ENCODE data around the gene IFRD2. TPM values are rescaled to one million over a fixed set of nuclear protein-coding genes. Genes with fewer than 3 reads are reported as not detected.

Gene IFRD2
- total and polyA plus RNA-seq, 4 donors: 34.6 to 58.8 (median 47.0) TPM

DNA sequence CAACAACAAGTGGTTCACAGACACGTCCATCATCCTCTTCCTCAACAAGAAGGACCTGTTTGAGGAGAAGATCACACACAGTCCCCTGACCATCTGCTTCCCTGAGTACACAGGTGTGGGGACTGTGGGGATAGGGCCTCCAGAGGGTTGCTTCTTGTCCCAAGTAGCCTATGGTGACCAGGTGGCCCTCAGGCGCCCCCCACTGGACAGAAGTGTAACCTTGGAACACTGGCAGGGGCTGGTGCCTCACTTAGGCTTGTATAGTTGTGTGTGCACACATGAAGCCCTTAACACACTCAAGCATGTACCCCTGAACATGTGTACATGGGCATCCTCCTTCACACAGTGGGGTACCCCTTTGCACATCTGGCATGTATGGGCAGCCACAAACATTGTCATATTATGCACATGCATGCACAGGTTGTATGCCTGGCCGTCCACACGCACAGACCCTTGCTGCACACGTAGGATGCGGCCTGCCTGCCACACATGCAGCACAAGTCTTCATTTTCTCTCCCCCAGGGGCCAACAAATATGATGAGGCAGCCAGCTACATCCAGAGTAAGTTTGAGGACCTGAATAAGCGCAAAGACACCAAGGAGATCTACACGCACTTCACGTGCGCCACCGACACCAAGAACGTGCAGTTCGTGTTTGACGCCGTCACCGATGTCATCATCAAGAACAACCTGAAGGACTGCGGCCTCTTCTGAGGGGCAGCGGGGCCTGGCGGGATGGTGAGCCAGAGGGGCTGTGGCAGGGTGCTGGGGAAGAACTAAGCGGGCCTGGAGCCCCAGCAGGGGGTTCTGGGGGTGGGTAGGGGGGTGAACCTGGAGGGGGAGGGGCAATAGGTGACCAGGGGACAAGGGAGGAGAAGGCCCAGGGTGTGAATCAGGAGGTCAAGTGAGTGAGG is 35.0 kb downstream of the IFRD2 start:
- peak in 1 of 2 donors; percentile 56 for DNase-seq
- ATAC-seq (ENCODE audit: low FRiP score): no peak
- H3K27ac ChIP-seq (ENCODE audit: low read depth in 1 of 2, low read length in 2 of 2): no peak overlapping the region
- no peaks in the 10 kb centered on the region for H3K4me1 ChIP-seq (ENCODE audit: control insufficient read depth in 1 of 2, insufficient read depth in 2 of 2, low read length in 2 of 2)
- WGBS, 2 donors: 86 to 87% methylated on average over 20 of the region's 20 CpGs
- no peaks in the 10 kb centered on the region for H3K9me3 ChIP-seq (ENCODE audit: control insufficient read depth, low read length)
- H3K27me3 ChIP-seq (ENCODE audit: control insufficient read depth in 1 of 2, insufficient read depth in 2 of 2, low read length in 1 of 2): no peaks in the 10 kb centered on the region
- no peak overlapping the region for H3K4me3 ChIP-seq (ENCODE audit: low read length in 2 of 2)
- intact Hi-C loops (cut with DNase I): no loop called here
- peaks cover 0 to 6% of the 10 kb centered on the region in 2 donors for H3K36me3 ChIP-seq (ENCODE audit: control insufficient read depth in 1 of 2, insufficient read depth in 2 of 2, low read length in 1 of 2)

DNA sequence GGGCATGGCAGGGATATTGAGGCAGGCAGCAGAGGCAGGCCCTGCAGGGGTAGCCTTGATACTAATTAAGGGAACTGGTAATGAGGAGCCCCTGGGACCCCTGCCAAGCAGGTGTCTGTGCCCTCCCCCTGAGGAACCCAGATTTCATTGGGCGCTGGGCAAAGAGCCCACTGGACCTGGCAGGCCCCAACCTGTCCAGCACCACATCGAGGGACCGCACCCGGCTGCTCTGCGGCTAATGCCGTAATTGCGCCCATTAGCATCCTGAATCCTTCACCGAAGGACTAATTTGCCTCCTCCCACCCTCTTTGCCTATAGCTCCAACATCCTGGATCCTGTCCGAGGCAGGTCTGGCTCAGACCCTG is 37.0 kb downstream of the IFRD2 start:
- H3K27ac ChIP-seq (ENCODE audit: low read depth in 1 of 2, low read length in 2 of 2): peak overlapping the region in 1 of 2 donors; percentile 6
- H3K4me1 ChIP-seq (ENCODE audit: control insufficient read depth in 1 of 2, insufficient read depth in 2 of 2, low read length in 2 of 2): no peaks in the 10 kb centered on the region
- peaks cover 0 to 6% of the 10 kb centered on the region in 2 donors for H3K36me3 ChIP-seq (ENCODE audit: control insufficient read depth in 1 of 2, insufficient read depth in 2 of 2, low read length in 1 of 2)
- H3K4me3 ChIP-seq (ENCODE audit: low read length in 2 of 2): no peak overlapping the region
- intact Hi-C loops (cut with DNase I): no loop called here
- WGBS, 2 donors: 81 to 82% methylated on average over 9 of the region's 9 CpGs
- no peaks in the 10 kb centered on the region for H3K27me3 ChIP-seq (ENCODE audit: control insufficient read depth in 1 of 2, insufficient read depth in 2 of 2, low read length in 1 of 2)
- ATAC-seq (ENCODE audit: low FRiP score) (no peak), DNase-seq (no peak)
- no peaks in the 10 kb centered on the region for H3K9me3 ChIP-seq (ENCODE audit: control insufficient read depth, low read length)

DNA sequence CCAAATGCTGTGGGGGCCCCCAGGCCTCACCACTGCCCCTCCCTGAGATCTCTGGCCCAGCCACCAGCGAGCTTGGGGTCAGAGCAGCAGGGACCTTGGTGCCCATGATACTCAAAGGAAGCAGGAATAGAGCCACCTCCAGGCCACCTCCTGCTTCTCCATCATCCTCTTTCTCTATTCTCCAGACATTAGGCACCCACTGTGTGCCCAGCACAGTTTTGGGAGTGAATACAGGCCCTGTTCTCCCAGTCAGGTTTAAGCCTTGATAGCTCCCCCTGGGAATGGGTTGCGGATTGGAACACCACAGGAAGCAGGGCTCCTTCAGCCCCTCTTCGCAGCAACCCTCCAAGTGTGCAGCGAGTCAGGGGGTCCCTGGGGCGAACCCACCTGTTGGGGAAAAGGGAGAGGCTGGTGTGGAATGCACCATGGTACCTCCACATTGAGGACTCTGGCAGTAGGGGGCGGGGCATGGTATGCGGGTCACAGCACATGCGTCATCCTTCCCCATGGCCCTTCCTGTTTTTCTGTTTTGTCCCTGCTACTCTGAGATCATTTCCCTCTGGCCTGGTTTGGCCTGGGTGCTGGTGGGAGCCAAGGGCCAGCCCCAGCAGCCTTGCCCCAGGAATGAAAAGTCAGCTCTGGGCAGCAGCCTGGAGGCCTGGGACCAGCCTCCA is 37.5 kb downstream of the IFRD2 start:
- Histone ChIP-seq H3K4me3 (ENCODE audit: low read length in 2 of 2) (no peak overlapping the region), H3K9me3 (ENCODE audit: control insufficient read depth, low read length) (no peaks in the 10 kb centered on the region), H3K27ac (ENCODE audit: low read depth in 1 of 2, low read length in 2 of 2) (peak overlapping the region in 1 of 2 donors; percentile 9), H3K27me3 (ENCODE audit: control insufficient read depth in 1 of 2, insufficient read depth in 2 of 2, low read length in 1 of 2) (no peaks in the 10 kb centered on the region), H3K36me3 (ENCODE audit: control insufficient read depth in 1 of 2, insufficient read depth in 2 of 2, low read length in 1 of 2) (peaks cover 0 to 6% of the 10 kb centered on the region in 2 donors), H3K4me1 (ENCODE audit: control insufficient read depth in 1 of 2, insufficient read depth in 2 of 2, low read length in 2 of 2) (no peaks in the 10 kb centered on the region)
- intact Hi-C loops (cut with DNase I): no loop called here
- ATAC-seq (ENCODE audit: low FRiP score) (peak; percentile 56), DNase-seq (peak; percentile 82 to 88)
- 60 to 64% methylated on average over 8 of the region's 8 CpGs for WGBS, 2 donors

DNA sequence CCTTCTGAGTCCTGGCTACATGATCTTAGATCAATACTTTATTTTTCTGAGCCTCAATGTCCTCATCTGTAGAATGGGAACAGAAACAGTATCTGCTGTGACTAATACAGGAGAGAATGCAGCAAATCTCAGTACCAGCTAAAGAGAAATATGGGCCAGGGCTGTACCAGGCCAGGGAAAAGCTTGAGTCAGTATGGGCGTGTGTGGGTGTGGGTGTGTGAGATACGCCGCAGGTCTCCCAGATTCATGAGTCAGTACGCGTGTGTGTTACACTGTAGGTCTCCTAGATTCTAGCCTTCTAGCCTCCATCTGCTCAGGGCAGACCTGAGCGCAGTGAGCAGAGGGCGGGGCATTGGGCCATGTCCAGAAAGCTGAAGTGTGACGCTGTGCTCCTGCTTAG is 41.0 kb downstream of the IFRD2 start:
- no peaks in the 10 kb centered on the region for H3K9me3 ChIP-seq (ENCODE audit: control insufficient read depth, low read length)
- no peak overlapping the region for H3K4me3 ChIP-seq (ENCODE audit: low read length in 2 of 2)
- WGBS, 2 donors: 67% methylated on average over 8 of the region's 8 CpGs
- no peaks in the 10 kb centered on the region for H3K27me3 ChIP-seq (ENCODE audit: control insufficient read depth in 1 of 2, insufficient read depth in 2 of 2, low read length in 1 of 2)
- no peak overlapping the region for H3K27ac ChIP-seq (ENCODE audit: low read depth in 1 of 2, low read length in 2 of 2)
- ATAC-seq (ENCODE audit: low FRiP score) (no peak), DNase-seq (no peak)
- H3K36me3 ChIP-seq (ENCODE audit: control insufficient read depth in 1 of 2, insufficient read depth in 2 of 2, low read length in 1 of 2): peaks cover 0 to 2% of the 10 kb centered on the region in 2 donors
- intact Hi-C loops (cut with DNase I): no loop called here
- H3K4me1 ChIP-seq (ENCODE audit: control insufficient read depth in 1 of 2, insufficient read depth in 2 of 2, low read length in 2 of 2): no peaks in the 10 kb centered on the region

DNA sequence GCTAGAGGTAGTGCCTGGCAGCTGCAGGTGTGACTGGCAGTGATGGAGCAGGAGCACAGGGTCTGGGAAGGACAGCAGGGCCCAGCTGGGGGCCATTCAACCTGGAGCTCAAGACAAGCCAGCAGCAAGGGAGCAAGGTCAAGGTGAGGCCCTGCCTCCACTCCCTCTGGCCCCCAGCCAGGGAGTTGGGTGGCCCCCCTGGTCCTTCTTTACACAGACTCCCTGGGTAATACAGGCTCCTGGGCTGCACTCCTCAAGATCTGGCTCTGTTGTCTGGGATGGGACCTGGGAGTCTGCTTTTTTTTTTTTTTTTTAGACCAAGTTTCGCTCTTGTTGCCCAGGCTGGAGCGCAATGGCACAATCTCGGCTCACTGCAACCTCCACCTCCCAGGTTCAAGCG is 41.7 kb downstream of the IFRD2 start:
- intact Hi-C loops (cut with DNase I): no loop called here
- H3K4me3 ChIP-seq (ENCODE audit: low read length in 2 of 2): no peak overlapping the region
- DNase-seq (no peak), ATAC-seq (ENCODE audit: low FRiP score) (no peak)
- H3K4me1 ChIP-seq (ENCODE audit: control insufficient read depth in 1 of 2, insufficient read depth in 2 of 2, low read length in 2 of 2): no peaks in the 10 kb centered on the region
- WGBS, 2 donors: 88 to 92% methylated on average over 4 of the region's 4 CpGs
- no peaks in the 10 kb centered on the region for H3K27me3 ChIP-seq (ENCODE audit: control insufficient read depth in 1 of 2, insufficient read depth in 2 of 2, low read length in 1 of 2)
- H3K27ac ChIP-seq (ENCODE audit: low read depth in 1 of 2, low read length in 2 of 2): no peak overlapping the region
- no peaks in the 10 kb centered on the region for H3K9me3 ChIP-seq (ENCODE audit: control insufficient read depth, low read length)
- peaks cover 0 to 2% of the 10 kb centered on the region in 2 donors for H3K36me3 ChIP-seq (ENCODE audit: control insufficient read depth in 1 of 2, insufficient read depth in 2 of 2, low read length in 1 of 2)

DNA sequence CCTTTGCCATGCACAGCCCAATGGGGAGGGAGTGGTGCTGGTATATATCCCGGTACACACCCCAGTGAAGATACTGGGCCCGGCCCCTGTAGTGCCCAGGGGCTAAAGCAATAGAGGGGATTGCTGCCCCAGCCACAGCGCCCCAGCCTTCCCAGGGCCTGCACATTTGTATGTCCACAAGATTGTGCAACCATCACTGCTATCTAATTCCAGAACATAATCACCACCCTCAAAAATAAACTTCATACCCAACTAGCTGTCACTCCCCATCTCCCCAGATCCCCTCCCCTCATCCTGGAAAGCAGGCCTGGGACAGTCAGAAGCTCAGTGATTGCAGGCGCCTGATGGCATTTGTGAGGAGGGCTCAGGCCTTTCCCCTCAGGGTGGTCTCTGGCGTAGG is 42.8 kb downstream of the IFRD2 start:
- H3K27ac ChIP-seq (ENCODE audit: low read depth in 1 of 2, low read length in 2 of 2): no peak overlapping the region
- no peaks in the 10 kb centered on the region for H3K27me3 ChIP-seq (ENCODE audit: control insufficient read depth in 1 of 2, insufficient read depth in 2 of 2, low read length in 1 of 2)
- DNase-seq (no peak), ATAC-seq (ENCODE audit: low FRiP score) (no peak)
- no peaks in the 10 kb centered on the region for H3K4me1 ChIP-seq (ENCODE audit: control insufficient read depth in 1 of 2, insufficient read depth in 2 of 2, low read length in 2 of 2)
- H3K36me3 ChIP-seq (ENCODE audit: control insufficient read depth in 1 of 2, insufficient read depth in 2 of 2, low read length in 1 of 2): peaks cover 0 to 2% of the 10 kb centered on the region in 2 donors
- WGBS, 2 donors: 84 to 87% methylated on average over 5 of the region's 5 CpGs
- no peaks in the 10 kb centered on the region for H3K9me3 ChIP-seq (ENCODE audit: control insufficient read depth, low read length)
- H3K4me3 ChIP-seq (ENCODE audit: low read length in 2 of 2): no peak overlapping the region
- intact Hi-C loops (cut with DNase I): no loop called here

DNA sequence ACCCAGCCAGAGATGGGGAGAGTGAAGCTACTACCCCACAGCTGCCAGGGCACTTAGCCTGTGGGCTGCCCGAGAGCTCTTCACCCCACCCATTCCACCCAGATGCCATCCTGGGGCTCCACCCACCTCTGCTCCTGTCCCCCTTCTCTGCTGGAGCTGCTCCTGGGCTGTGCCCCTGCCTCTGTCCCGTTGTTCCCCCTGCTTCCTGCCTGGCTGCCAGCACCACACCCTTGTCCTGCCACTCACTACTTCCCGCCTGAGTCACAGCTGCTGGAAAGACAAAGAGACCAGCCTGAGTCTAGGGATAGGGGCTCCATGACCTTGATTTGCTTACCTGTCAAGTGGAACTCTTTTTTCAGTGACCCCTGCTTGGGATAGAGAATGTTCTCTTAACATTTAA is 43.8 kb downstream of the IFRD2 start:
- Histone ChIP-seq H3K9me3 (ENCODE audit: control insufficient read depth, low read length) (no peaks in the 10 kb centered on the region), H3K4me1 (ENCODE audit: control insufficient read depth in 1 of 2, insufficient read depth in 2 of 2, low read length in 2 of 2) (no peaks in the 10 kb centered on the region), H3K27ac (ENCODE audit: low read depth in 1 of 2, low read length in 2 of 2) (peak overlapping the region in 1 of 2 donors; percentile 23), H3K27me3 (ENCODE audit: control insufficient read depth in 1 of 2, insufficient read depth in 2 of 2, low read length in 1 of 2) (no peaks in the 10 kb centered on the region), H3K4me3 (ENCODE audit: low read length in 2 of 2) (no peak overlapping the region), H3K36me3 (ENCODE audit: control insufficient read depth in 1 of 2, insufficient read depth in 2 of 2, low read length in 1 of 2) (peaks cover 0 to 2% of the 10 kb centered on the region in 2 donors)
- intact Hi-C loops (cut with DNase I): no loop called here
- peak; percentile 80 to 84 for DNase-seq
- ATAC-seq (ENCODE audit: low FRiP score): peak; percentile 17
- 2 to 4% methylated on average over 3 of the region's 3 CpGs for WGBS, 2 donors

GRCh38 chr3:50246517-50246954 is 45.7 kb downstream of the IFRD2 start:
- no peaks in the 10 kb centered on the region for H3K27me3 ChIP-seq (ENCODE audit: control insufficient read depth in 1 of 2, insufficient read depth in 2 of 2, low read length in 1 of 2)
- H3K9me3 ChIP-seq (ENCODE audit: control insufficient read depth, low read length): no peaks in the 10 kb centered on the region
- H3K27ac ChIP-seq (ENCODE audit: low read depth in 1 of 2, low read length in 2 of 2): peak overlapping the region in 1 of 2 donors; percentile 28
- H3K4me3 ChIP-seq (ENCODE audit: low read length in 2 of 2): no peak overlapping the region
- ATAC-seq (ENCODE audit: low FRiP score) (peak; percentile 34), DNase-seq (peak; percentile 69 to 83)
- H3K36me3 ChIP-seq (ENCODE audit: control insufficient read depth in 1 of 2, insufficient read depth in 2 of 2, low read length in 1 of 2): no peaks in the 10 kb centered on the region
- H3K4me1 ChIP-seq (ENCODE audit: control insufficient read depth in 1 of 2, insufficient read depth in 2 of 2, low read length in 2 of 2): peaks cover 0 to 2% of the 10 kb centered on the region in 2 donors
- WGBS, 2 donors: 26 to 27% methylated on average over 10 of the region's 10 CpGs
- intact Hi-C loops (cut with DNase I): no loop called here

All from aorta (tissue), 5 donors.